Fibroblast of upper back skin (primary cell): ENCODE data around the gene PCDH9.
A peak's percentile ranks its signal among the peaks of the same experiment; 100 is the strongest.
"Not testable (repeated sequence)": the region's sequence is repeated elsewhere in the genome, so short reads cannot be mapped to it uniquely, and the experiment has no call there.

ENCODE experiments used
- DNase-seq: peaks from one replicate; pipeline ENCODE4 v3.0.0-alpha.2; 2013

Gene PCDH9

GRCh38 chr13:66829803-66830202 lies 400.3 kb downstream of the PCDH9 start:
- no peak for DNase-seq

GRCh38 chr13:66826398-66826797 lies 403.7 kb downstream of the PCDH9 start:
- DNase-seq = no peak

- DNase-seq = peak; percentile 31
These were observed 408.6 kb downstream of the PCDH9 start for GRCh38 chr13:66821551-66821950.

GRCh38 chr13:66811455-66811854 lies 418.7 kb downstream of the PCDH9 start:
- DNase-seq = no peak

- DNase-seq = no peak
These were observed 420.7 kb downstream of the PCDH9 start for GRCh38 chr13:66809485-66809884.

GRCh38 chr13:66807251-66807650 lies 422.9 kb downstream of the PCDH9 start:
- DNase-seq = no peak

GRCh38 chr13:66805657-66806056 lies 424.5 kb downstream of the PCDH9 start:
- DNase-seq = peak; percentile 70

GRCh38 chr13:66803808-66804456 lies 426.2 kb downstream of the PCDH9 start:
- DNase-seq = no peak

GRCh38 chr13:66803013-66803807 lies 426.9 kb downstream of the PCDH9 start:
- DNase-seq = no peak

GRCh38 chr13:66795636-66796035 lies 434.5 kb downstream of the PCDH9 start:
- no peak for DNase-seq

GRCh38 chr13:66794340-66795031 lies 435.6 kb downstream of the PCDH9 start:
- DNase-seq = no peak

GRCh38 chr13:66790861-66791260 lies 439.3 kb downstream of the PCDH9 start:
- no peak for DNase-seq

GRCh38 chr13:66781241-66781640 lies 448.9 kb downstream of the PCDH9 start:
- no peak for DNase-seq

- peak; percentile 30 for DNase-seq
These were observed 449.3 kb downstream of the PCDH9 start for GRCh38 chr13:66780814-66781213.

GRCh38 chr13:66778461-66778860 lies 451.7 kb downstream of the PCDH9 start:
- no peak for DNase-seq

GRCh38 chr13:66775196-66775595 lies 454.9 kb downstream of the PCDH9 start:
- DNase-seq = no peak

GRCh38 chr13:66774046-66774445 lies 456.1 kb downstream of the PCDH9 start:
- no peak for DNase-seq

GRCh38 chr13:66765559-66765958 lies 464.6 kb downstream of the PCDH9 start:
- no peak for DNase-seq

GRCh38 chr13:66760678-66761077 lies 469.5 kb downstream of the PCDH9 start:
- not testable (repeated sequence) for DNase-seq

- DNase-seq = no peak
These were observed 470.2 kb downstream of the PCDH9 start for GRCh38 chr13:66759919-66760318.

GRCh38 chr13:66751691-66752090 lies 478.4 kb downstream of the PCDH9 start:
- DNase-seq = no peak

GRCh38 chr13:66748712-66749111 lies 481.4 kb downstream of the PCDH9 start:
- DNase-seq = peak; percentile 1

- DNase-seq = no peak
These were observed 484.8 kb downstream of the PCDH9 start for GRCh38 chr13:66745307-66745706.

GRCh38 chr13:66723576-66723975 lies 506.6 kb downstream of the PCDH9 start:
- no peak for DNase-seq
